Endodermal cell (in vitro differentiated cells): ENCODE data around the gene WWC1. TPM values are rescaled to one million over a fixed set of nuclear protein-coding genes. Genes with fewer than 3 reads are reported as not detected.
A peak's percentile ranks its signal among the peaks of the same experiment; 100 is the strongest.

Experiments used
- DNase-seq: peaks from one replicate; pipeline ENCODE4 v3.0.0-alpha.2; 2017
- H3K27ac ChIP-seq: 2 replicates; pipeline ENCODE4 v1.5.1; 2013; ENCODE audit warnings: mild to moderate bottlenecking, low read depth, low read length, moderate library complexity
- H3K27me3 ChIP-seq: 2 replicates; pipeline ENCODE4 v1.6.1; 2013; ENCODE audit warnings: mild to moderate bottlenecking, low read length, moderate library complexity; ENCODE audit not compliant: insufficient read depth, control insufficient read depth, poor library complexity, severe bottlenecking
- H3K36me3 ChIP-seq: 2 replicates; pipeline ENCODE4 v1.7.0; 2013; ENCODE audit warnings: mild to moderate bottlenecking, low read length, moderate library complexity; ENCODE audit not compliant: control insufficient read depth, insufficient read depth
- H3K4me1 ChIP-seq: one replicate; pipeline ENCODE4 v1.7.0; 2013; ENCODE audit warnings: low read length; ENCODE audit not compliant: control insufficient read depth, insufficient read depth
- H3K4me3 ChIP-seq: 2 replicates; pipeline ENCODE4 v1.5.1; 2013; ENCODE audit warnings: mild to moderate bottlenecking, low read length, moderate library complexity
- H3K9ac ChIP-seq: 2 replicates; pipeline ENCODE4 v1.6.1; 2013; ENCODE audit warnings: mild to moderate bottlenecking, low read length, moderate library complexity; ENCODE audit not compliant: poor library complexity, severe bottlenecking; ENCODE audit errors: extremely low read depth
- H3K9me3 ChIP-seq: 2 replicates; pipeline ENCODE4 v1.6.1; 2013; ENCODE audit warnings: mild to moderate bottlenecking, low read length, moderate library complexity; ENCODE audit not compliant: control insufficient read depth
- H3K27ac Mint-ChIP-seq: 2 replicates; pipeline ENCODE4 v1.8.0; 2020; ENCODE audit warnings: mixed read lengths
- H3K27me3 Mint-ChIP-seq: 2 replicates; pipeline ENCODE4 v1.8.0; 2021; ENCODE audit warnings: mild to moderate bottlenecking, mixed read lengths; ENCODE audit not compliant: insufficient read depth
- H3K36me3 Mint-ChIP-seq: 2 replicates; pipeline ENCODE4 v1.8.0; 2020; ENCODE audit warnings: low read depth, mixed read lengths
- H3K4me1 Mint-ChIP-seq: 2 replicates; pipeline ENCODE4 v1.8.0; 2020; ENCODE audit warnings: mixed read lengths
- H3K4me3 Mint-ChIP-seq: 2 replicates; pipeline ENCODE4 v1.8.0; 2020; ENCODE audit warnings: mild to moderate bottlenecking, moderate library complexity, mixed read lengths
- H3K9me3 Mint-ChIP-seq: 2 replicates; pipeline ENCODE4 v1.8.0; 2020; ENCODE audit warnings: mild to moderate bottlenecking, mixed read lengths
- CTCF ChIP-seq: fragments of 200-600 bp; sonication (generic); conservative IDR thresholded peaks from 2 replicates; pipeline ENCODE4 v1.5.0; 2021; ENCODE audit warnings: antibody characterized with exemption, mild to moderate bottlenecking
- WGBS, 2 experiments: methylation state at CpG; one replicate each; pipeline versions ENCODE4 v1.1.5 to v1.1.7; 2013; ENCODE audit warnings: missing lambda C conversion rate in 2 of 2, mixed read lengths in 1 of 2; ENCODE audit not compliant: insufficient coverage in 1 of 2, insufficient read length in 1 of 2; 5-methylcytosine and 5-hydroxymethylcytosine counted together
- total RNA-seq, 2 donors: library from RNA; stranded (reverse); fragmentation: NEBNext Ultra II Directional in 1 of 2; extraction: Animal tissue kit (Norgen Biotek cat#: 25700) in 1 of 2; gene quantifications; 2 replicates in 1 of 2; 3 replicates in 1 of 2; pipeline ENCODE4 v1.2.1, GENCODE V29; 2021

WWC1 gene
- total RNA-seq, 2 donors from 2014 or later: 18.4 to 20.3 TPM

- Histone ChIP-seq H3K4me3 (no peak overlapping the region), H3K27ac (peak overlapping the region; percentile 34), H3K27me3 (peaks cover 42% of the 10 kb centered on the region), H3K4me1 (no peaks in the 10 kb centered on the region), H3K9me3 (no peaks in the 10 kb centered on the region), H3K36me3 (no peaks in the 10 kb centered on the region), H3K9ac (no peak overlapping the region)
- Mint-ChIP-seq H3K27ac (no peak overlapping the region), H3K27me3 (peaks cover 62% of the 10 kb centered on the region), H3K4me3 (no peak overlapping the region), H3K4me1 (no peaks in the 10 kb centered on the region), H3K36me3 (no peaks in the 10 kb centered on the region), H3K9me3 (no peaks in the 10 kb centered on the region)
- DNase-seq: no peak
- no peak for TF ChIP-seq CTCF
- 80 to 83% methylated on average over 2 to 5 of the region's 5 CpGs for WGBS, 2 experiments
Measured at GRCh38 chr5:168275940-168276339, 15.5 kb upstream of the WWC1 start.

DNA sequence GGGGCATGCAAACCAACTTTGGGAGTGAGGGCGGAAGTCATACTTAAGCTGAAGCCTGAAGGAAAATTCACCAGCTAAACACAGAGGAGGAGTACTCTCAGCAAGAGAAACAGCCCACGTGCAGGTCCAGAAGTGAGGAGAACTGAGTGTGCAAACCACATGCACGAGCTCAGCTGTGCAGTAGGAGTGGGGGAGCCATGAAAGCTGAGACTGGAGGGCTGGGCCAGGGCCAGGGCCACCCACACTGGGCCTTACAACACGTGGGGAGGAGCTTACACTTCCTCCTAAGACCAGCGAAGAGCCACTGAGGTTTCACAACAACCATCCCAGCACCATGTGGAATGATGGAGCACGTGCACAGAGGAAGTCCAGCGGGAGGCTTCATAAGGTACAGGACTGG, 9.3 kb upstream of the WWC1 start:
- Histone ChIP-seq H3K4me3 (no peak overlapping the region), H3K9ac (no peak overlapping the region), H3K4me1 (no peaks in the 10 kb centered on the region), H3K9me3 (no peaks in the 10 kb centered on the region), H3K27ac (no peak overlapping the region), H3K27me3 (peaks cover 8% of the 10 kb centered on the region), H3K36me3 (no peaks in the 10 kb centered on the region)
- WGBS, 2 experiments: 61 to 65% methylated on average over 6 to 7 of the region's 7 CpGs
- H3K27ac Mint-ChIP-seq: no peak overlapping the region
- H3K4me3 Mint-ChIP-seq: no peak overlapping the region
- no peaks in the 10 kb centered on the region for H3K36me3 Mint-ChIP-seq
- H3K9me3 Mint-ChIP-seq: no peaks in the 10 kb centered on the region
- TF ChIP-seq CTCF: no peak
- H3K4me1 Mint-ChIP-seq: peaks cover 8% of the 10 kb centered on the region
- DNase-seq: peak; percentile 69
- H3K27me3 Mint-ChIP-seq: peaks cover 28% of the 10 kb centered on the region

DNA sequence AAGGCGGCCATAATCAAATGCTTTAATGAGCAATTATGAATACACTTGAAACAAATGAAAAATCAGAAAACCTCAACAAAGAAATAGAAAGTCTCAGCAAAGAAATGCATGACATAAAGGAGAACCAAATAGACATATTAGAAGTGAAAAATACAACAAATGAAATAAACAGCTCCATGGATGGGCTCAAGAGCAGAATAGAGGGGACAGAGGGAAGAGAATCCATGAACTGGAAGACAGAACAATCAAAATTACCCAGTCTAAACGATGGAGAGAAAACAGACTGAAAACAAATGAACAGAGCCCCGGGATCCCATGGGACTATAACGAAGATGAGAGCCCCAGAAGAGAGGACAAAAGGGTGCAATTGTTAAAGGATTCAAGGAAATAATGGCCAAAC, 6.6 kb upstream of the WWC1 start:
- Histone ChIP-seq H3K36me3 (no peaks in the 10 kb centered on the region), H3K9ac (no peak overlapping the region), H3K27me3 (no peaks in the 10 kb centered on the region), H3K4me1 (no peaks in the 10 kb centered on the region), H3K27ac (no peak overlapping the region), H3K9me3 (no peaks in the 10 kb centered on the region), H3K4me3 (no peak overlapping the region)
- no peaks in the 10 kb centered on the region for H3K36me3 Mint-ChIP-seq
- peaks cover 40% of the 10 kb centered on the region for H3K27me3 Mint-ChIP-seq
- TF ChIP-seq CTCF: no peak
- WGBS, 2 experiments: 81% methylated on average over 3 to 4 of the region's 4 CpGs
- H3K4me3 Mint-ChIP-seq: no peak overlapping the region
- no peaks in the 10 kb centered on the region for H3K9me3 Mint-ChIP-seq
- H3K27ac Mint-ChIP-seq: no peak overlapping the region
- H3K4me1 Mint-ChIP-seq: peaks cover 12% of the 10 kb centered on the region
- DNase-seq: no peak
